HUDEP-2 (cell line): ENCODE measurements around the gene SLFN12L.
"Not testable (repeated sequence)": the region's sequence is repeated elsewhere in the genome, so short reads cannot be mapped to it uniquely, and the experiment has no call there.

Source experiments
- DNase-seq, 76 experiments: peaks; one replicate each; lab custom pipeline; 2025; ENCODE audit not compliant: unreplicated experiment in 76 of 76; lab: John Stamatoyannopoulos, UW

Gene SLFN12L

DNA sequence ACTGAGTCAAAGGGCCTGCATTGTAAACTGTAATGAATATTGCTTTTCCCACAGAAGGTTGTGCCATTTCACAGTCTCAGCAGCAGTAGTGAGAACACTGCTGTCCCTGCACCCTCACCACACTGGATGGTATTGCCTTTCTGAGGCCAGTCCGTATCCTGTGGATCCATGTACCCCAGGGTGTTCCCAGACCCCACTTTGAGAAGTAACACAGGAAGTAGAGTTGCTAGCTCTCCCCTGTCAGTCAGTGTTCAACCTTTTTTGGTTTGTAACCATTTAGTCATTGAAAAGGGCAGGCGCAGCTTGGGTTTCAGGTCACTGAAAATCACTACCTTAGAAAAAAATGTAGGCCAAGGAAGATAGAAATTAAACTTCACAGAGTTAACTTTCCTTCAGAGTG is 37.9 kb downstream of the SLFN12L start:
- no peak for DNase-seq

DNA sequence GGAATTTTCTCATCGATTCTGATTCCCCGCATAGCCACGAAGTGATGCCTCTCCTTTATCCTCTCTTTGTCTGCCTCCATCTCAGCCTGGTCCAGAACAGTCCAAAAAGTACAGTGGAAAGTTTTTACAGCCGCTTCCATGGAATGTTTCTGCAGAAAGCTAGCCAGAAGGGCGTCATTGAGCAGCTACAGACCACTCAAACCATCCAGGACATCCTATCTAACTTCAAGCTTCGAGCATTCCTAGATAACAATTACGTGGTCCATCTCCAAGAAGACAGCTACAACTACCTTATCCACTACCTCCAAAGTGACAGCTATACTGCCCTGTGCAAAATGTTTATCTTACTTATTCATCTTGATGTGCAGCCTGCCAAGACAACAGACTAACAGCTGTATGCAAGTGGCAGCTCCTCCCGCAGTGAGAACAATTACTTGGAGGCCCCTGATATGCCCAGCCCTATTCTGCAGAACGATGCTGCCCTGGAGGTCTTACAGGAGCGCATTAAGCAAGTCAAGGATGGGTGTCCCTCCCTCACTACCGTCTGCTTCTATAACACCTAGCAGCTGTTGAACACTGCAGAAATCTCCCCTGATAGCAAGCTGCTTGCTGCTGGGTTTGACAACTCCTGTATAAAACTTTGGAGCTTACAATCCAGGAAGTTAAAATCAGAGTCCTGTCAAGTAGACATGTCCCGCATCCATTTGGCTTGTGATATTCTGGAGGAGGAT is 38.9 kb downstream of the SLFN12L start:
- no peak for DNase-seq

DNA sequence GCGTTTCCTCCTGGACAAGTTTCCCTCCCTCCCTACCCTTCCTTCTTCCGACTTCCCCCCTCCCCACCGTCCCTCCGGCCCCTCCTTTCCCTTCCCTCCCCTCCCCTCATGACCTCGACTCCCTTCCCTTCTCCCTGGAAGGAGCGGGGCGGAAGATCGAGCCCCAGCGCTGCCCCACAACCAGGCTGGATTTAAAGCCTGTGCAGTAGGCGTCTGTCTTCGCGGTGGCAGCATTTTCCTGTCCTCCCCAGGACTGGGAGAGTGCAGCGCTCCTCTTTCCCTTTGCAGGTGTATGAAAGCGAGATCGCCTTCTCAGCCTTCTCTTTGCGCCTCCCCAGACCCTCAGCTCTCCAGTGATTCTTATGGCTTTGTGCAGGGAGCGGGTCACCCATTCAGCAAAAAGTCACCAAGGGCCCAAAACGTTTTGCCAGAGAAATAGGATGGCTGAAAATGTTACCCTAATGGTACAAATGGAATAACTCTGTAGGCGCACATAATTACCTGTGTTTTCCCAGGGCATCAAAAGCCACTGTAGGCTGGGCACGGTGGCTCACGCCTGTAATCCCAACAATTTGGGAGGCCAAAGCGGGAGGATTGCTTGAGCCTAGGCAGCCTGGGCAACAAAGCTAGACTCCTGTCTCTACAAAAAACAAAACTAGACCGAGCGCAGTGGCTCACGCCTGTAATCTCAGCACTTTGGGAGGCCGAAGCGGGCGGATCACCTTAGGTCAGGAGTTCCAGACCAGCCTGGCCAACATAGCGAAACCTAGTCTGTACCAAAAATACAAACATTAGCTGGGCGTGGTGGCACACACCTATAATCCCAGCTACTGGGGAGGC is 40.8 kb downstream of the SLFN12L start:
- no peak for DNase-seq

DNA sequence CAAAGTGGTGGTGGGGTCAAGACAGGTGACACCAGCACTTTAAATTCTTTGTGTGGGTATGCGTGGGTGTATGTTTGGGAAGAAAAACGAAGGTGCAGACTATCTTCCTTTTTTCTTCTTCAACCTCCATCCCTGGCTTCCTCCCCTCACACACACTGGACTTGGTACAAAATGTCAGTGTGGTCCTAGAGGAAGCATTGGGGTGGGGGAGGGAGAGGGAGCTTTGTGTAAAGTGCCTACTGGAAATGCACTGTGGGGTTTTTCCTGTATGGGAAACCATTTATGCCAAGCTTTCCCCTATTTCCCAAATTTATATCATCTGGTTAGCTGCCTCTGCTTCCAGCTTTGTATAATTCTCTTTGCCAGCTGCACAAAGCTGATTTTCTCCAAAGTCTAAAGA is 44.4 kb downstream of the SLFN12L start:
- no peak for DNase-seq

DNA sequence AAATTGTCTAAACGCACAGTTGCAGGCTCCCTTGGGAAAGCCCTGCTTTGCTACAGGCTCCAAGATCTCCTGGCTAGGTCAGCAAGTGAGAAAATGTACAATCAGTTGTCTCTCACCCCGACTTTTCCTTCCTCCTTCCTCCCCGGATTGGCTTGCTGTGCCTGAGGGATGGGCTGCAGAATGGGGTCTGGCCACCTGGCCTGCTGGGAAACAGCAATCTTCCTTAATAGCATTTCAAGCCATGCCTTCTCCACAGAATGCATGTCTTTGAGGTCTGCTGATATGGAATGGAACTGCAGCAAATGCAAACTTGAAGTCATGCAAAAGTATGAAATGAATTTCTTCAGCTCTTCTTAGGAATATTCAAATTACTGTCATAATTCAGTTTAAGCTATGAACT is 46.1 kb downstream of the SLFN12L start:
- DNase-seq = no peak

DNA sequence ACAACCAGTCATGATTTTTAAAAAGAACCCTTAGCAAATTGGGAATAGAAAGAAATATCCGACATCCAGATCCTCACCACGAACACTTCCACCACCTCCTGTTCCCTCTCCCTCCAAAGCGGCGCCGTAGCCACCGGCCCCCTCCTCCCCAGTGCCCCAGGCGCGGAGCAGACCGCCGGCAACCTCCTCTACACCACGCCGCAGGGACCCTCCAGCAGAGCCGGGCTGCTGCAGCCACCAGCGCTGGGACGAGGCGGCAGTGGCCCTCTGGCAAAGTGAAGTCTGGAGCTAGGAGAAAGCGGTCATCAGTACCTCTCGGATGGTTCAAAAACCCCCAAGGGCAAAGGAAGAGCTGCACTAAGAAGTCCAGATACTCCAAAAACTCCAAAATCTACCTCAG is 47.5 kb downstream of the SLFN12L start:
- no peak for DNase-seq

DNA sequence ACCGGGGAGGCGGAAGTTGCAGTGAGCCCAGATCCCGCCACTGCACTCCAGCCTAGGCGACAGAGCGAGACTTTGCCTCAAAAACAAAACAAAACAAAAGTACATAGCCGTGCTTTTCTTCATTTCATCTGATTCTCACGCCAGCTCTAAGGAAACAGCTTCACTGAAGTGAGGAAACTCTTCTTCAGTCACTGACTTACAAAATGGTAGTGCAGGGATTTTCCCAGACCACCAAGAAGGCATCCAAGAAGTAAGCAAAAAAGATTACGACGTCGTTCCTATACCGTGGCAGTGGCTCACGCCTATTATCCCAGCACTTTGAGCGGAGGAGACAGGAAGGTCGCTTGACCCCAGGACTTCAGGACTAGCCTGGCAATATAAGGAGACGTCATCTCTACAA is 48.5 kb downstream of the SLFN12L start:
- no peak for DNase-seq

DNA sequence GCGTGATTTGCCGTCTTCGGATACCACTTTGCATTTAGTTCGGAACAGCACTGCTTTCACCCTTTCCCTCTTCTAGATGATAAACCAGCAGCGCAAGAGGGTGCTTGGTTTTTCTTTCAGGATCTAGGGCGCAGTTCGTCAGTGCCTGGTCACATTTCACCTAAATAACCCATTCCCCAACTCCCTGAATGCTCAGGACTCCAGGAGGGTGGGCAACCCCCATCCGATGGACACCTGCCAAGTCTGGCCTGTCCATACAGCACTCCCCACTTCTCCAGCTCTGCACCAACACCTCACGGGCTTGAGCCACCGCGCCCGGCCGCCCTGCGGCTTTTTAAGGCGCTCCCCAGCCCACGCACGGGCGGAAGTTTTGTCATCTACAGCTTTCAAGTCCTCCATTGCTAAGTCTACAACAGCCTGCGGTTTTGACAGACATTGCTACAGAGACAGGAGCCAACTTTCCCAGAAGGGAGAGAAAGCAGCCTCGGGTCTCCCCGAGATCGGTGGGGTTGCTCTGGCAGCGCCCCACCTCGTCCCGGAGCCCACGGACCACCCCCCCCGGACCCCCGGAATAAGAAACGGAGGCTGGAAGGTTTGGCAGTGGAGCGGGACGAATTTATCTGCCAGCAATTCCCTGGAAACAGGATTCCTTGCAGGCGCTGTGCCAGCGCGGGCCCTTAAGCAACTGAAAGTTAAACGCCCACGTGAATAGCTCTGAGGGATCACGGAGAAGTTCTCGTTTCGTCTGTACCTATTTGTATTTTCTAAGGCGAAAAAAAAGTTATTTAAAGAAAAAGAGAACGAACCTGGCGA is 50.4 kb downstream of the SLFN12L start:
- peak in 16 of 76 experiments; percentile 2 to 29 (median 6) for DNase-seq

DNA sequence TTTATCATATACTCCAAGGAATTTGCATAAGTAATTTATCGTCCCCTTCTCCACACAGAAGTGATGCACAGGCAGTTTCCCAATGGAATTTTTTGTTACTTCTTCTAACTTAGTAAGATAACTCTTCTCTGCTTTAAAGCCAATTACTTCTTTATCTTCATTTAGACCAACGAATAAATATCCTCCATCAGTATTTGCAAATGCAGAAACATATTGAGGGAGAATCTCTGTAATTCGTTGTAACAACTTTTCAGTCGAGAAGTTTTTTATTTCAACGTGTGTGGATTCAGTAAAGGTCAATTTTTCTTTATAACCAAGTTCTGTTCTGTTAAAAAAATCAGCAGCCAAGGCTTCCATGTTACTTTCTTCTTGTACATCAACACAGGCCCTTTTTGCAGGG is 58.2 kb downstream of the SLFN12L start:
- DNase-seq = no peak

DNA sequence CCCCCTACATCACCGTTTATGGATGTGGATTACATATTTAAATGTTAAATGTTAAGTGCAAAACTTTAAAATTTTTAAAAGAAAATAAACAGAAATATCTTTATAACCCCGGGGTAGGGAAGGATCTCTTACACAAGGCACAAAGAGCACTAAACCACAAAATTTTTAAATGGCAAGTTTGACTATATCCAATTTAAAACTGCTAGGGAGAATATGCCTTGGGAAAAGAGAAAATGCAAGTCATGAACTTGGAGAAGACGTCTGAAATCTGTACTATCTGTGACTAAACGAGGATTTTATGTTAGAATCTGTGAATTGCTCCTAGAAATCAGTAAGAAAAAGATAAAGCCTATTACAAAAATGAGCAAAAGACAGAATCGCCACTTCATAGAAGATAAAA is 60.2 kb downstream of the SLFN12L start:
- no peak for DNase-seq

DNA sequence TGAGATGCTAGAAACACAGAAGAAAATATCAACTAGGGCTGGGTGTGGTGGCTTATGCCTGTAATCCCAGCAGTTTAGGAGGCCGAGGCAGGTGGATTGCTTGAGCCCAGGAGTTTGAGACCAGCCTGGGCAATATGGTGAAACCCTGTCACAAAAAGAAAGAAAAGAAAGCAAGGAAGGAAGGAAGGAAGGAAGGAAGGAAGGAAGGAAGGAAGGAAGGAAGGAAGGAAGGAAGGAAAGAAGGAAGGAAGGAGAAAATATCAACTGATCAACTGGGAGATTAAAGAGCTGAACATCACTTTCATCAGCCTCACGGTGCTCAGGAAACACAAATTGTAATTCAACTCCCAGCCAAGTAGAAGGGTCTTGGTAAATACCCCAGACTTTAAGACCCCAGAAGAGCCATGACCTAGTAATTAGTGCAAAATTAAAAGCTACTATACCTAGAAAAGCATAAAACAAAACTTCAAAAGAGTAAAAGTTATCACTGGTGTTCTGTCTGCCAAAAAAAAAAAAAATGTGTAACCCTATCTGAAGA is 61.1 kb downstream of the SLFN12L start:
- no peak for DNase-seq

DNA sequence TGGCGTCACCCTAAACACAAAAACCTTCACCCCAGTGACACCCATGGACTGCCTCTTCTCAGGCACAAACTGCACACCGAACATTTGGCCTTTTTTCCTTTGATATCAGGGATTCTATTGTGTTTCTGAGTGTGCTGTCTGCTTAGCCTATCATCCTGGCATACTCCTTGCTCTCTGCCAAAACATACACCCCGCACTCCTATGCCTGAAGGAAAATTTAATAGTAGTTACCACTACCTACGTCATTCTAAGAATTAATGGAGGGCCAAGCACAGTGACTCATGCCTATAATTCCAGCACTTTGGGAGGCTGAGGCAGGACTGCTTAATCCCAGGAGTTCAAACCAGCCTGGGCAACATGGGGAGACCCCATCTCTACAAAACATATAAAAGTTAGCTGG is 69.0 kb downstream of the SLFN12L start:
- DNase-seq = no peak

DNA sequence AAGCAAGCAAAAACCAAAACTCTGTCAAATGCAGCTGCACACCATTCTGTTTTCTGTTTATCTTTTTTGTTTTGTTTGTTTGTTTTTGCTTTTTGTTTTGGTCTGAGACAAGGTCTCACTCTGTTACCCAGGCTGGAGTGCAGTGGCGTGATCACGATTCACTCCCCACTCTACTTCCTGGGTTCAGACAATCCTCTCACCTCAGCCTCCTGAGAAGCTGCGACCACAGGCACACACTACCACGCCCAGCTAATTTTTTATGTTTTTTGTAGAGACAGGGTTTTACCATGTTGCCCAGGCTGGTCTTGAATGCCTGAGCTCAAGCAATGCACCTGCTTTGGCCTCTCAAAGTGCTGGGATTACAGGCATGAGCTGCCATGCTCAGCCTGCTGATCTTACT is 69.7 kb downstream of the SLFN12L start:
- no peak for DNase-seq

DNA sequence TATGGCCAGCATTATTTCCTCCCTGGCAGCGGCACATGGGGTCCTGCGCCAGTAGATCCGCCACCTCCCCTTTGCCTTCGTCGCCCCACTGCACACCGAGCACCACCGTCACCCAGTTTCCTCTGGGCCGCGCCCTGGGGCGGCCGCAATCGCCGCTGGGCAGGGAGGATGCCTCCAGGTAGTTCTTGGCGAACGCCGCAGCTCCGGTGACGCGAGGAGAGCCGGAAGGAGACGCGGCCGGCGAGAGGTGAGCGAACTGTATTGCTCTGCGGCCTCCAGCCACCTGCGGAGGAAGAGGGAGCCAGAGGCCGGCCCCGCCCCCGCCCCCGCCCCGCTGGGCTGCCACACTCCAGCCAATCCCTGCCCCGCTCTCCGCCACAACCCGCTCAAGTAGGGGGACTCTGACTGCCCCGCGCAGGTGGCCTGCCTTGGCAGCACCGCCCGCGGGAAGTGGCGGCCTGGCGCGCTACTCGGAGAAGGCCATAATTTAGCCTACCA is 77.1 kb downstream of the SLFN12L start:
- DNase-seq = no peak

DNA sequence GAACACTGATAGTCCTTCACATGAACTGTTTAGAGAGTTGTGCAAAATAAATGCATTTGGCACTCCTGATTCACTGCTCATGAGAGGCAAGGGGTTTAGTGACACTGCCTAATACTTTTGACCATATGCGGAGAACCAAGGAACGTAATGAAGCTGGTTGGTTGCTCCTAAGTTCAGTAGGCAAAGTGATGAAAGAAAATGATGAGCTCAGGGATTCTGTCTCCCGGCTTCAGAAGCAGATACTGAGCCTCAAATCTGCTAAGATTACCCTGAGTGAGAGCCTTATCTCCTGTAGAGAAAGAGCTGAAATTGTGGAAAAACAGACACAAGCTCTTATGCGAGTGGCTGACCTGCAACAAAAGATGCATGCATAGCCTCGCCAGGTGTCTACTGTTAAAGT is 83.4 kb downstream of the SLFN12L start:
- not testable (repeated sequence) for DNase-seq

DNA sequence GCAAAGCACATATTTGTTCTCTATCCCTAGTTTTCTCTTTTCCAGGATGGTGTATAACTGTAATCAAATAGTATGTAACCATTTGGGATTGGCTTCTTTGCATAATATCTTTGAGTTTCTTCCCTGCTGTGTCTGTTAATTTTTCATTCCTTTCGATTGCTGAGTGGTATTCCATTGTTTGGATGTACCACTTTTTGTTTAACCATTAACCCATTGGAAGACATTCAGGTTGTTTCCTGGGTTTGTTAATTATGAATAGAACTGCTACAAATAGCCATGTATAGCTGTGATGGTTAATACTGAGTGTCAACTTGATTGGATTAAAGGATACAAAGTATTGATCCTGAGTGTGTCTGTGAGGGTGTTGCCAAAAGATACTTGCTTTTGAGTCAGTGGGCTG is 84.3 kb downstream of the SLFN12L start:
- no peak for DNase-seq

DNA sequence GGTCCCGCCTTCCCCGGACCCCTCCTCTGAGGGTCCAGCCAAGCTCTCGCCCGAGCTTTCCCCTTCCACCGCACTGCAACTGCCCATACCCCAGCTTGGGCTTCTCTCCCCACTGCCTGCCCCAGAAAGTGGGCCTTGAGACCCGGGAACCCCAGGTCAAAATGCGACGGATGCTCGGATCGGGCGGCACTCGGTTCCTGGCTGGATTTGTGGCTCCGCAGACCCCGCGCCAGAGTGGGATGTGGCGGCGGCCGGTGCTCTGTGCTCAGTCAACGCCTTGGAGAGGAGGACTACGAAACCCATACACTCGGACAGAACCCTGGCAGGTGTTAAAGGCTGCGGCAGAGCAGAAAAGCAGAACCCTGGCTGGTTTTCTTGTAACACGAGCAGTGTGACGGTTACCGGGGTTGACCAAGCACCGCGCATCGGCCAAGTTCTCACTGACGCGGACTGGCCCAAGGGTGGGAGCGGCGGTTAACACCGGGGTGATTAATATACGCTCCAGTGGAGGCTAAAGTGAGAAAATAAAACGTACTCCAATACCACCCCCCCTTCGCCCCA is 88.0 kb downstream of the SLFN12L start:
- DNase-seq = no peak

DNA sequence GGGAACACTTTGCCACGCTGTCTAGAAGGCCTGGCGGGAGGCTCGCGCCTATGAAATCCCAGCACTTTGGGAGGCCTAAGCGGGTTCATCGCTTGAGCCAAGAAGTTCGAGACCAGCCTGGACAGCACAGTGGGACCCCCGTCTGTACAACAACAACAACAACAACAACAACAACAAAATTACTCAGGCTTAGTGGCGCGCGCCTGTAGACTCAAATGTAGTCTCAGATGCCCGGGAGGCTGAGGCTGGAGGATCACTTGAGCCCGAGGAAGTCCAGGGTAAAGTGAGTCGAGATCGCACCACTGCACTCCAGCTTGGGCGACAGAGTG is 88.6 kb downstream of the SLFN12L start:
- peak in 1 of 76 experiments; percentile 69 for DNase-seq

DNA sequence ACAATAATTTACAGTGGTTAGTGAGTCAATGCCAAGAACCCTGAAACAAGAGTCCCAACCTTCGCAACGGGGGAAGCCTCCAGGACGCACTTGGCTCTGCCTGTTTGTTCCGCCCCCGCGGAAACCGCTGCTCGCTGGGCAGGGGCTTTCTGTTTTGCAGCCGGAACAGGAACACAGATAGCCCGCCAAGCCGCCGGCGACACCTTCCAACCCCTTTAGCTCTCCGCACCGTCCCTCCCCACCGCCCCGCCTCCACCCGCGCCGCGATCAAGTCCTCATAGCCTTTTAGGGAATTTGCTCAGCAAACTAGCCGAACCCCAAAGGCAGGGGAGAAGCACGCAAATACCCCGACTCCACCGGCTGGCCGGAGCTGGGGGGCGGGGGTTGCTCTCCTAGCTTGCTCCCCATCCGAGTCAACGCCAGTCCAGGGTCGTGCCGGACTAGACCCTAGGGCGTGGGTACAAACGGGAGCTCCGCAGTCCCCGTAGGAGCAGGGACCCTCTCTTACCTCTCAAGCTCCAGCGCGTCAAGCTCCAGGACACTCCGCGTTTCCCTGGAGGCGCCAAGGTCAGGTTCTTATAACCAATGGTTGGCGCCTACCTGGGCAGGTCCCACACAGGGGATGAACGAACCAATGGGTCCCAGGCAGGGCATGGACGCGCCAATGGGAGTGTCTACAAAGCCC is 89.1 kb downstream of the SLFN12L start, which contains the start of gene SLFN13:
TSS of gene SLFN13 (minus strand) at position 553 of the 685 bp plus-strand sequence. CDS start 3,086 bp downstream, outside the sequence.
- peak in 73 of 76 experiments; percentile 2 to 86 (median 69) for DNase-seq

DNA sequence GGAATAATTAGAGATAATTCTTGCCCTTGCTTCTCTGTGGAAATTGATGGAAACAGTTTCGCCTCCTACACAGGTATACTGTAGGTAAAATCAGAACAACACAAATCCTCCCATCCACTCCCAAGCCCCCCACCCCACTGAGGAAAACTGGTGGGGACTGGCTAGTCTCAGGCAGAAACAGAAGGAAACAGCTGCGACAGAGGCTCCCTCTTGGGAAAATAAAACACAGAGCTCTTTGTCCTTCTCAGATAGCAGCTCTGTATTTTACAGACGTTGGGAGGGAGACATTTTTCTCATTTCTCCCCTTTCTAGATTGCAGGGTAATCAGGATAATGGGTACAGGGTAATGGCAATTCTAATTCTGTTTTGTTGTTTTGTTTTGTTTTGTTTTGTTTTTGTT is 90.0 kb downstream of the SLFN12L start:
- peak in 1 of 76 experiments; percentile 1 for DNase-seq
